Measurements from ENCODE around the gene UBE2D3.

- TF ChIP-seq, protein P1, sequence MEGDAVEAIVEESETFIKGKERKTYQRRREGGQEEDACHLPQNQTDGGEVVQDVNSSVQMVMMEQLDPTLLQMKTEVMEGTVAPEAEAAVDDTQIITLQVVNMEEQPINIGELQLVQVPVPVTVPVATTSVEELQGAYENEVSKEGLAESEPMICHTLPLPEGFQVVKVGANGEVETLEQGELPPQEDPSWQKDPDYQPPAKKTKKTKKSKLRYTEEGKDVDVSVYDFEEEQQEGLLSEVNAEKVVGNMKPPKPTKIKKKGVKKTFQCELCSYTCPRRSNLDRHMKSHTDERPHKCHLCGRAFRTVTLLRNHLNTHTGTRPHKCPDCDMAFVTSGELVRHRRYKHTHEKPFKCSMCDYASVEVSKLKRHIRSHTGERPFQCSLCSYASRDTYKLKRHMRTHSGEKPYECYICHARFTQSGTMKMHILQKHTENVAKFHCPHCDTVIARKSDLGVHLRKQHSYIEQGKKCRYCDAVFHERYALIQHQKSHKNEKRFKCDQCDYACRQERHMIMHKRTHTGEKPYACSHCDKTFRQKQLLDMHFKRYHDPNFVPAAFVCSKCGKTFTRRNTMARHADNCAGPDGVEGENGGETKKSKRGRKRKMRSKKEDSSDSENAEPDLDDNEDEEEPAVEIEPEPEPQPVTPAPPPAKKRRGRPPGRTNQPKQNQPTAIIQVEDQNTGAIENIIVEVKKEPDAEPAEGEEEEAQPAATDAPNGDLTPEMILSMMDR (IDR thresholded peaks at IDR 0.05), result no peak
- no peak for TF ChIP-seq POLR2A (IDR thresholded peaks at IDR 0.05)
Observed at GRCh38 chr4:102809190-102809589, 18.2 kb downstream of the UBE2D3 start.

All from gastroesophageal sphincter (tissue), 3 donors.